Hematopoietic multipotent progenitor cell treated with erythropoietin and hydrocortisone succinate and interleukin-3 and kit ligand, for 17 days (in vitro differentiated cells): ENCODE measurements around the gene COL1A2.

Source experiments
- DNase-seq: peaks from one replicate; pipeline ENCODE4 v3.0.0-alpha.2; 2015; ENCODE audit warnings: low spot score

COL1A2 gene

DNA sequence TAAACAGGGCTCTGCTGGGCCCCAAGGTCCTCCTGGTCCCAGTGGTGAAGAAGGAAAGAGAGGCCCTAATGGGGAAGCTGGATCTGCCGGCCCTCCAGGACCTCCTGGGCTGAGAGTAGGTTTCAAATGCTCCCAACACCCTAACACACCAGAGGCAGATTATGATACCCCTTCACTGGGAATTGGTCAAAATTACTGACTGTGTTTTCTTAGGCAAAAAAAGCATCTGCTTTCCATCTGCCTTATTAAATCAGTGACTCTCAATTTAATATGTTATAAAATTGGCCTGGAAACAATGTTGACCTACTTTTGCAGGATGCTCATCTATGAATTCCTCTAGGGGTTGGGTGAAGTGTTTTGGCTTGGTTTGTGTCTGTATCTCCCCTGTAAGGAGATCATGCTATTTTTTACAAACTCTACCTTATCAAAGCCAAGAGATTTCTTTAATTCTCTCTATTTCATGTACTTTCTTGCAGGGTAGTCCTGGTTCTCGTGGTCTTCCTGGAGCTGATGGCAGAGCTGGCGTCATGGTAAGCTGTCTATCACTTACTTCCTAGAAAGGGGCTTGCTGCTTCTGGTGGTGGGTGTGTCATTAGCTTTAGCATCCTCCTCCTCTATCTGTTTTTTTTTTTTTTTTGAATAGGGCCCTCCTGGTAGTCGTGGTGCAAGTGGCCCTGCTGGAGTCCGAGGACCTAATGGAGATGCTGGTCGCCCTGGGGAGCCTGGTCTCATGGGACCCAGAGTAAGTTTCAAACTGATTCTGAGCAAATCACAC lies 15.9 kb downstream of the COL1A2 start:
- no peak for DNase-seq

DNA sequence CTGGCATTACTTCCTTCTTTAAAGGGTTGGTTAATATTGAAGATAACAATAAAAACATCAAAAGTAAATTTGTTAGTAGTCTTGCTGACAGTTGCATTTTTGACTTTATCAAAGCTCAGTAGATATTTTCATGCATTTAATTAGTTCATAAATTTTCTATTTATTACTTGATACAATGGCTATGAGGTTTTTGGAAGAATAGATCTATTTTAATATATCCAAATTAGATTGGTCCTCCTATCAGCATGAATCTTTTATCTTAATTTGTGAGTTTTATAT lies 16.4 kb downstream of the COL1A2 start:
- no peak for DNase-seq

DNA sequence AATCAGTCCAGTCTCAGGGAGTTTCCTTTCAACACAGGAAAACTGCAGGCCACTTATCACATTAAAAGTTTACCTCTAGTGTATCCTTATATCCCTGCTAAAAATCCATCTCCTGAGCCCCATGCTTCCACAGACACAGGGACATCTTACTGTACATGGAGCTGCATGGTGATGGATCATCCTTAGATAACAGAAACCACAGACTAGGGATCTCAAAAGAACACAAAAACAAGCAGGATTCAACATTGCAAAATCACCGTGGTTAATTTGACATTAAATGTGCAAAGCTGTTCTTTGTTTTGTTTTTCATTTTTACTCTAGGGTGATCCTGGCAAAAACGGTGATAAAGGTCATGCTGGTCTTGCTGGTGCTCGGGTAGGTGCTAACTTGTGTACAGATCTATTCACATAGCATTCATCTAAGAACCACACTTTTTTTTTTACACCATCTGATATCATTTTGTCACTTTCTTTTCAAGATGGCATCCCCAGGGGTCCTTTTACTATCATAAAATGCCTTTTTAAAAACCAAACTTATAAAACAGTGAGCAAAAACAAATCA lies 18.1 kb downstream of the COL1A2 start:
- DNase-seq, result no peak

DNA sequence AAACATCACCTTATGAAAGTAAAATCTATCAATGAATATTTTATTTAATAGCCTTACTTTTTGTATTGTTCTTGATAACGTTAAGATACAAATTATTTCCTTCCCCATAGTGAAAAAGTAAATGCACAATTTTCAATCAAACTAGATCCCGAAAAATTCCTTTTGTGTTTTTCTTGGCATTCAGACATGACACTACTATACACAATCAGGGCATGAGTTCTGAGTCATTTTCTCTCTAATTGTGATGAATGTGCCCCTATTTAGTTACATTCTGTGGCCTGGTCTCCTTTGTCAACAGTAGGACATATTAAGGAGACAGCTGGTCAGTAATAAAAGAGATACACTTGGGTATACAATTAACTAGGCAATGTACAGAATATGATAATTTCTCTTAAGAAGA lies 19.8 kb downstream of the COL1A2 start:
- no peak for DNase-seq

DNA sequence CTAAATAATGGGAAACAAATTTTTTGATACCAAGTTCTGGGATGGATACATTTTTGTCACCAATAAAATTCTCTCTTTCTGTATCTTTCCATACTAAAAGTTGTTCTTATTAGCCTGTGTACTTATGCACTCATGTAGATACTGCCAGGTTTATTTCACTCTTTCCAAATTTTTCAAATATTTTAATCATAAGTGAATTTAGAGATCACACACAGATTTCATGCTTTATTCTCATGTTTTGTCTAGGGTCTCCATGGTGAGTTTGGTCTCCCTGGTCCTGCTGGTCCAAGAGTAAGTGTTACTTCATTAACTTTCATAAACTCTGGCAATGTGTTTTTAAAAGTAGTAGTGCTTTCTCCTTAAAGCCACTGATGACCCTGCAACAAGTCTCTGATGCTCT lies 20.3 kb downstream of the COL1A2 start:
- DNase-seq, result no peak

DNA sequence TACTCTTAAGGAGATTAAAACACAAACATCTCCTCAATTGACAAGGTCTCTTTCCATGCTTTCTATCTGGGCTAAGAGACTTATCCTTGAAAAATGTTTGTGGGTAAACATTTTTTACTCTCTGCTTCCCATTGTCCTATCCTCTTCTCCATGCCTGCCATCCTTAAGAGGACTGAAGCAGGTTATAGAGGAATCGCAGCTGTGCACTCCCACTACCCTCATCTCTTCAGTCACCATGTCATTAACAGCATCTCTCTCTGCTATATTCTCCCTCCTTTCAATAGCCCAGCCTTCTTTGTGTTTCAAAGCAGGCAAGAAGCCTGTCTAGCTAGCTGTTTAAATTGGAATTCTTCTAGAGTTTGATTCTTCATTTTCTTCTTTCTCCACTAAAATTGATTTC lies 22.6 kb downstream of the COL1A2 start:
- no peak for DNase-seq

DNA sequence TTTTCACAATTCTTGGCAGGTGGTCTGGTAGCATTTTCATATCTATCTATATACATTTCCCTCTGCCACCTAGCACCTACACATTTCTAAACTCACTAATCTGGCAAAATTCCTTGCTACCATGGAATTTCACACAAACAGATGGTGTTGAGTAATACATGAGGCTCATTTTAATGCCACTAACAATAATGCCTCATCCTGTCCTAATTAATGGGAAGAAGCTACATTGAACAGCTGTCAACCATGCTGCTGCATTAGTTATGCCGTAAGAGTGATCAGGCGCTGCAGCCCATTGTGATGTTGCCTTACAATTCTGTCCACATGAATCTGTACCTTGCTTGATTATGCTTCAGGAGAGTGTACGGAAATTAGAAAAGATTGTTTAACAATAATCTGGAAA lies 23.2 kb downstream of the COL1A2 start:
- DNase-seq, result no peak

DNA sequence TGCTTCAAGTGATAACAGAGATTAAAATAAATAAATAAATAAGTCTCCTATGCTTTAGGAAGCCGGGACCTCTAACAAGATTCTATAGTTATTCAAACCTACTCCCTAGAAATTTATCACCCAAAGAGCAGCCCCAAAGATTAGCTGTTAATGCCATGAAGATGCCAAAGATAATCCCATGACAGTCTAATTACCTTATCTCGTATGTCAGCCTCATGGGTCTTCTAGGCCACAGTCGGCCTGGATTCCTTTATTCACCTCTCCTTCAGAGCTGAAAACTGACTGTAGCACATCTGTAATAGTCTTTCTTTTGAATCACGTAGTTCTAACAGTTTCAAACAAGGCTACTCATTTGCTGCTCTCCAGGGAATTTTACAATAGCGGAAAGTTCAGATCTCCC lies 24.2 kb downstream of the COL1A2 start:
- DNase-seq, result no peak

DNA sequence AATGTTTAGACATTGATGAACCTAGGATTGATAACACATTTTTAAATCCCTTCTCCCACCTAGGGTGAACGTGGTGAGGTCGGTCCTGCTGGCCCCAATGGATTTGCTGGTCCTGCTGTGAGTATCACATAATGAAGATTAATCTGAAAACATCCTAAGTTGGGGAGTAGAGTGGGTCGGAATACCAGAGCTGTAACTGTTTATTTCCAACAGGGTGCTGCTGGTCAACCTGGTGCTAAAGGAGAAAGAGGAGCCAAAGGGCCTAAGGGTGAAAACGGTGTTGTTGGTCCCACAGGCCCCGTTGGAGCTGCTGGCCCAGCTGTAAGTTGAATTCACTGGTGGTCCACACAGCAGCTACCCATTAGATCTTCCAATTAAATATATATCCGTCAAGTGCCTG lies 25.6 kb downstream of the COL1A2 start:
- no peak for DNase-seq

DNA sequence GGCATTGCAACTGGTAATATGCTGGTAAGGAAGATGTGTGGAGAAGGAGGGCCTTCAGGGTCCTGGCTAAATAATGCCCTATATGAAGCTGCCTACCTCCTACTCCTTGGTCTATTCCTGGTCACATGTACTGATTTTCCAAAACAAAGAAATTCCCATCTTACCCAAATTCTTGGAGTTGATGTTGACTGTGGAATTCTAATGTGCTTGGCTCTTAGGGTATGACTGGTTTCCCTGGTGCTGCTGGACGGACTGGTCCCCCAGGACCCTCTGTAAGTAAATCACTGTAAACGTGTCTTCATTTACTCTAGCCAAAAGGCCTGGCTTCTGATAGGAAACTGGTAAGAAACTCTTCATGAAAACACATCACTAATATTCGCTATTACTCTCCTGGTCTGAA lies 27.0 kb downstream of the COL1A2 start:
- DNase-seq, result no peak

DNA sequence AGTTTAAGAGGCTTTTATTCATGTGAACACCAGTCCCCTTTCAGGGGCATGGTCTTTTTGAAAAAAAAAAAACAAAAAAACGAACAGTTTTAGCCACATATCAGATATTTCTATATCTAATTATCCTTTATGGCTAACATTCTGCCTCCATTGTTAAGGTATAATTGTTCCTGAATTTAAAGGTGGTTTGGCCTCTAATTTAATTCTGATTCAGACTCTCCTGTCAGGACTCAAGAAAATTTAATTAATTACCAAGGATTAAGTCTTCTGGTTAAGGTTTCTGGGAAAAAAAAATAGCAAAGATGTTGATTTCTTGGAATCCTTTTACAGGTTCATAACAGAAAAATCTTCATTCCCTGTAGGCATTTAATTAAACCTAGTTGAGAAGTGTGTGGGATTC lies 27.4 kb downstream of the COL1A2 start:
- DNase-seq, result no peak

DNA sequence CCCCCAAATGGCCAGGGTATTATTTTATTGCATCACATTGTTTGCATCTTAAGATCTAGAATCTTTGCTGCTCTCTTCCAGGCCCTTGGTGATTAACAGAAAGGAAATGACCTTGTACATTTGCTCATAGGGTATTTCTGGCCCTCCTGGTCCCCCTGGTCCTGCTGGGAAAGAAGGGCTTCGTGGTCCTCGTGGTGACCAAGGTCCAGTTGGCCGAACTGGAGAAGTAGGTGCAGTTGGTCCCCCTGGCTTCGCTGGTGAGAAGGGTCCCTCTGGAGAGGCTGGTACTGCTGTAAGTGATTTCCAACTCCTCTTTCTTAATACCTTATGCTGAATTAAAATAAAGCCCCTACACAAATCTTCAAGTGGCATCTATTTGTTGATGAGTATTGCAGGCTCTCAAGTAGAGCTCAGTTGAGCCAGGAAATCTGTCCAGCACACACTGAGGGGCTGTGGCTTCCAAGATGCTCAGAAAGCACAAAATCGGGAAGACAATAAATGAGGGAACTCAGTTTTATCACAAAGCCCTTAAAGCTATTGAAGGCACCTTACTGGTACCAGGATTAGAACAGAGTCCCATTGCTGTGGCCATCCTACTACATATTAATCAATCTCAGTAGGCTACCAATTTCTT lies 28.2 kb downstream of the COL1A2 start:
- DNase-seq, result no peak

DNA sequence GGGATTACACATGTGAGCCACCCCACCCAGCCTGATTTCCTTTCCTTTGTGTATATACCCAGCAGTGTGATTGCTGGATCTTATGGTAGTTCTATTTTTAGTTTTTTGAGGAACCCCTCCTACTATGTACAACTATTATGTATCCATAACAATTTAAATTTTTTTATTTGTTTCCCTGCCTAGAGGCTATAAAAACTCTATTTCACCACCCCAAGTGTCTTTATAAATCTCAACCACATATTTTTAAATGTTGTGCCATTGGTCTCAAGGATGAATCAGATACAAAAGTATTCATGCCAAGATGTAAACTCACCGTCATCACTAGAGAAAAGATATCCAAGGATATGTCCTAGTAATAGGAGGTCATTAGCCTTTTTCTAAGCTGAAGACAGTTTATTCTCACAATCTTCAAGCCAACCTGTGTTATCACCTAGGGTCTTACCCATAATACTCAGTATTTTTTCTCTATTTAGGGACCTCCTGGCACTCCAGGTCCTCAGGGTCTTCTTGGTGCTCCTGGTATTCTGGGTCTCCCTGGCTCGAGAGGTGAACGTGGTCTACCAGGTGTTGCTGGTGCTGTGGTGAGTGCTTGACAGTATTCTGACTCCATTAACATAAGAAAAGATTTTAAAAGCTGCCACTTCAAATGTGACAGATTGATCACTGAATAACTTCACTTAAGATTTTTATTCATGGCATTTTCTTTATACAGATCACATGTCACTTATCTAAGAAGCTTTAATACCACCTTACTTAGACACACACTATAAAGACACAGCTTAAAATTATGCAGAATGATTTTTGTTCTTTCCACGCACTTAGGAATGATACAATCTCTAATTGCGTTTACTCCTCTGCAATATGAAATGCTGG lies 29.4 kb downstream of the COL1A2 start:
- DNase-seq, result no peak

DNA sequence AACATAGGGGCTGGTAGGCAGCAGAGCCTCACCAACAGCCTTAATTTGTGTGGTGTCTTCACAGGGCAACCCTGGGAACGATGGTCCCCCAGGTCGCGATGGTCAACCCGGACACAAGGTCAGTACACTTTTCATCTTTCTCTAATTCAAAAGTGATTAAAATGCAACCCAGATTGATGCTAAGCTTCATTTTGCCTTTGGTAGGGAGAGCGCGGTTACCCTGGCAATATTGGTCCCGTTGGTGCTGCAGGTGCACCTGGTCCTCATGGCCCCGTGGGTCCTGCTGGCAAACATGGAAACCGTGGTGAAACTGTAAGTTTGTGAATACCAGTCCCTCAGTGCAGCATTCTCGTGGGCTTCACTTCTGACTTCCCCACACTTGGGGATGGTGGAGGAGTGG lies 30.9 kb downstream of the COL1A2 start:
- no peak for DNase-seq

DNA sequence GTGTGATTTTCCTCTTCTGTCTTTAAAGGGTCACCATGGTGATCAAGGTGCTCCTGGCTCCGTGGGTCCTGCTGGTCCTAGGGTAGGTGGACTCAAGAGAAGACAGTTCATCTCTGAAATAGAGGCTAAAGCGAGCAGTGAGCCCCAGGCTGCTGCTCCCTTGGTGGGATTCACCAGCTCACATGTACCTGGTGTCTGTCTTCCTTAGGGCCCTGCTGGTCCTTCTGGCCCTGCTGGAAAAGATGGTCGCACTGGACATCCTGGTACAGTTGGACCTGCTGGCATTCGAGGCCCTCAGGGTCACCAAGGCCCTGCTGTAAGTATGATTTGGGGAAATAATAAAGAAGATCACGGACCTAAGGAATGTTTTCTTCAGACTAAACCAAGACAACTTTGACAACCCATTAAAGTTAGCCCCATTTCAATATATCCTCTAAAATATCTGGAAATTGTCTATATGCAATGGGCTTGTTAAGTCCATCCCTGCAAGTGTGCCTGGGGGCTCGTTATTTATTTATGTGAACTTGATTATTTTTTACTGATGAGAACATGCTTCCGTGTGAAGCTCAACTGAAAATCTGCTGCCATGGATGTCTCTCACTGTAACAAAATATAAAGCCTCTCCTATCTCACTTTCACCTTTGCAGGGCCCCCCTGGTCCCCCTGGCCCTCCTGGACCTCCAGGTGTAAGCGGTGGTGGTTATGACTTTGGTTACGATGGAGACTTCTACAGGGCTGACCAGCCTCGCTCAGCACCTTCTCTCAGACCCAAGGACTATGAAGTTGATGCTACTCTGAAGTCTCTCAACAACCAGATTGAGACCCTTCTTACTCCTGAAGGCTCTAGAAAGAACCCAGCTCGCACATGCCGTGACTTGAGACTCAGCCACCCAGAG lies 32.5 kb downstream of the COL1A2 start:
- no peak for DNase-seq

DNA sequence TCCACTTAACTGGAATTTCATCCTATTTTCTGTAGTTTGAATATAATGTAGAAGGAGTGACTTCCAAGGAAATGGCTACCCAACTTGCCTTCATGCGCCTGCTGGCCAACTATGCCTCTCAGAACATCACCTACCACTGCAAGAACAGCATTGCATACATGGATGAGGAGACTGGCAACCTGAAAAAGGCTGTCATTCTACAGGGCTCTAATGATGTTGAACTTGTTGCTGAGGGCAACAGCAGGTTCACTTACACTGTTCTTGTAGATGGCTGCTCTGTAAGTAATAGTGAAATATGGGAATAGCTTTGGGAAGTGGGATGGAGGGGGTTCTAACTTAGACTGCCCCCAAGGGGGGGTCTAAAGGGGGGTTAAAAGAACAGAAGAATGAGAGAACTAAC lies 34.5 kb downstream of the COL1A2 start:
- DNase-seq, result no peak

DNA sequence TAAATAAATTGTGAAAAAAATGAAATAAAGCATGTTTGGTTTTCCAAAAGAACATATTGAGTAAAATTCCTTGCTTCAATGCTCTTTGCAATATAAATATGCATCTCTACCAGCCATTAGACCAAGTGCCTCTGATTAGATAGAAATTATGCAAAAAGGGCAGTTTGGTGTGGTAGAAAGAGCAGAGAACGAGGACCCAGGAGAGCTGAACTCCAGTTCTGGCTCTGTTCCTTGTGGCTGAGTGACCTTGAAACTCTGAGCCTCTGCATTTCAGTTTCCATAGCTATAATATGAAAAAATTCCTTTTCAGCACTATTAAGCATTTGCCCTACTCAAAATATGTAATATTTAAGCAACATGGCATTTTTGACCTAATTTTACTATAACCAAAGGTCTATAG lies 36.5 kb downstream of the COL1A2 start:
- DNase-seq, result no peak

DNA sequence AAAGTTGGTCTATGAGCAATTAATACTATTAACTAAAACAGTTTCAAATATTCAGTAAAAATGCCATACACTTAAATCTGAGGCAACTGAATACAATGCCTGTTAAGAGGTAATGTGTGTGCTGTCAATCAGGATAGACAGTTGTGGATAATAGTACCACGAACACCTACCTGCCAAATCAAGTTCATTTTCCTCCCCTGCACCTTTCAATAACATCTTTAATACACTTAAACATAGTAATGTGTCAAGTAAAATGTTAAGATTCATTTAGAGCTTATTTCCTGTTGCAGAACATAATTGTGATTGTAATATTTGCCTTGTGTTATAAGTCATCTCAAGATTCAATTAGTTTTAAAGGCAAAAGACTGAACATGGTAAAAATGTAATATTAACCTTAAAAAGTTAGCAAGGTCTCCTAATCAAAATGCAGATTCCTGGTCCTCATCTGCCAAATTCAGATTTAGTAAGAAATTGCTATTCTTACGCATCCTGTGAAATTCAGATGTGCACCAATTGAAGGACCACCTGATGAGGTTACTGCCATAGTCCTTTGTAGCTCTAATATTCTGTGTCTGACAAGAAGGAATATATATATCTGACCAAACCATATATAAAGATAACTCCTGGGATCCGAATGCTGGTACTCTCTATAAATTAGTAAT lies 37.1 kb downstream of the COL1A2 start:
- no peak for DNase-seq

DNA sequence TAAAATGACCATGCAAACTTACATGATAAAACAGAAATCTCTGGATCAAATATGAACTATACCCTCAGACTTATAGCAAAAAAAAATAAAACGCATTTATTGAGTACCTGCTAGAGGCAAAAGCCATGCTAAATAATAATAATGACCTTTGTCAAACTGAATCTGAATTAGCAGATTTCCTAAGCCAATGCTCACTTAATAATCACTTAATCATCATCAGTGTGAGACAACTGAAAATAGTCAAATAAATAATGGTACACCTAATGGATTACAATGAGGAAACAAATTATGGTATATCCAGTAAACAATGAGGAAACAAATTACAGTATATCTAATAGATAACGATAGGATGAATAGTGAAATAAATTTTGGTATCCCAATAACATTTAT lies 37.6 kb downstream of the COL1A2 start:
- DNase-seq, result no peak

DNA sequence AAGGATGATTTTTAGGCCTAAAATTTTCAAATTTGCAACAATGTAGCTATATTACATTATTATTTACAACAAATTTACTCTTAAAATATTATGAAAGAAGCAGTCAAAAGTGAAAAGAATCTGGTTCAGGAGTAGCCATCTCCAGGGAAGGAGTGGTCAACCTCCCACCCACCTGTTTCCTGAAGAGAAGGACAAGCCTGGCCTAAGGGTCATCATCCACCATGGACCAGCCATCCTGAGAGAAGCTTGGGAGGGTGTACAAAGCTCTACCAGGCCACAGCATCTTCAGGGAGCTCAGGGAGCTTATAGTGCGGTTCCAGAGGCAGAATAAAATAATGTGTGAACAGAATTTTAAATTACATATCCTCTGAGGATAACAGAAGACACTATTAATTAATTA lies 38.1 kb downstream of the COL1A2 start:
- no peak for DNase-seq

DNA sequence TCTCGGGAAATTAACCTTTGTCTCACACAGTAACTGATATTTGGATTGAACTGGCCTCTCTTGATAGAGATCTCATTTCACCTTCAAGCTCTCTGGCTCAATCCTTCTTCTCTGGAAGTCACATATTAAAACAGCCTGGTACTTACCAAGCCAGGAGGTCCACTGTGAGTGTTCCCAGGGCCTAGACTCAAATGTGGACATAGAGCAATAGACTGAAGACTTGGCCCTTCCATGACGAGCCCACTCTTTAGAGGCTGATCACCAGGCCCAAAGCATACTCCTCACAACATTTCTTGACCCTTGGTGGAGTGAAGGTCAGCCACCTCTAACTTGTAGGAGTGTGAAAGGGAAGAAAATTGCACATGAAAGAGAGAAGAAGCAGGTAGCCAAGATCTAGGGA lies 38.5 kb downstream of the COL1A2 start:
- DNase-seq, result no peak
